Measurements from ENCODE around the gene CHRNB4.
"Not testable (repeated sequence)": the region's sequence is repeated elsewhere in the genome, so short reads cannot be mapped to it uniquely, and the experiment has no call there.

The CHRNB4 gene

DNA sequence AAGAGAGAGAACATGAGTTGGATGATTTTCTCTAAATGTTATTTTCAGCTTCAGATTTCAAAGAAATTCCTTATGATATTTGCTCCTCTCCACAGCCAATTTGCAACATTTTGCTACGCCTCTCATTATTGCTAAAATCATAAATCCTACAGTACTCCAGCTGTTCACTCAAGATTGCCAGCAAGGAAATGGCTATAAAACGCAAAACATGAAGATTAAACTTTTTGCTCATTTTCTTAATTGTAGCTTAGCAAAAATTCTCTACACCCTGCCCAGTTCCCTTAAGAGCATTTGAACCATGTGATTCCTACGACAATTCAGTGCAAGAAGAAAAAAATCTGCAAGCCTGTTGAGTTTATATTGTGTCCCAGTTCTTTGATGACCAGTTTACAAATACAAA, 27.0 kb downstream of the CHRNB4 start:
- DNase-seq = no peak

DNA sequence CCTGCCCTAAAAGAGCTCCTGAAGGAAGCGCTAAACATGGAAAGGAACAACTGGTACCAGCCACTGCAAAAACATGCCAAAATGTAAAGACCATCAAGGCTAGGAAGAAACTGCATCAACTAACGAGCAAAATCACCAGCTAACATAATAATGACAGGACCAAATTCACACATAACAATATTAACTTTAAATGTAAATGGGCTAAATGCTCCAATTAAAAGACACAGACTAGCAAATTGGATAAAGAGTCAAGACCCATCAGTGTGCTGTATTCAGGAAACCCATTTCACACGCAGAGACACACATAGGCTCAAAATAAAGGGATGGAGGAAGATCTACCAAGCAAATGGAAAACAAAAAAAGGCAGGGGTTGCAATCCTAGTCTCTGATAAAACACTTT, 31.5 kb downstream of the CHRNB4 start:
- not testable (repeated sequence) for DNase-seq

DNA sequence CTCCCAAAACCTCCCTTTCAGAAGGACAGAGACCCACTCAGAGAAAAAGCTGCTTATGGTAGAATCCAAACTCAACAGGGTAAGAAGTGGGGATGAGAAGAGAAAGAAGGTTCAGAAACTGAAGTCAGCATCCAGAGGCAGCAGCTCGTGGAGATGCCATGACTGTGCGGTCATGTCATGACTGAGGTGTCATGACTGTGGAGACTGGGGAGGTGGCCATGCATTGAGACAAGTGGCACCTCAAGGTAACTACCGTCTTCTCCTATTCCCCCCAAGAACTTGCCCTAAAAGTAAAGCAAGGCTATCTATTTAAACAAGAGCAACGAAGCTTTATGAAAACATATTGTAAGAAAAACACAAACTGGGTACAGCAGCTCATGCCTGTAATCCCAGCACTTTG, 35.3 kb downstream of the CHRNB4 start:
- DNase-seq = no peak

DNA sequence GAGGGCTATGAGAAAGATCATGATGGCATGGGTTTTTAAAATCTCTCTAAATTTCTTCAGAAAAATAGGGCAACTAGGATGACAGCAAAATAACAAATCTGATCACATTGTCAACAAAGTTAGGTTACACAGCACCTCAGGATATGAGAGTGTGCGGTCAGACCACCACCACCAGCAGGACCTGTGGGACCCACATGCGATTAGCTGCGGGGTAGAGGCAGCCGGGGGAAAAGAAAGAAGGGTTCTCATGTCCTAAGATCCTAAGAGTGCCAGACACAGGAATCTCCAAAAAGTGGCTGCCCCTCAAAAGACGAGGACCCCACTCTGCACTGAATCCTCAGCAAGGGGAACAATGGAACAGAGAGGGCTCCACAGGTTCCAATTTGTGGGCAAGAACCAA, 35.8 kb downstream of the CHRNB4 start:
- DNase-seq = no peak

DNA sequence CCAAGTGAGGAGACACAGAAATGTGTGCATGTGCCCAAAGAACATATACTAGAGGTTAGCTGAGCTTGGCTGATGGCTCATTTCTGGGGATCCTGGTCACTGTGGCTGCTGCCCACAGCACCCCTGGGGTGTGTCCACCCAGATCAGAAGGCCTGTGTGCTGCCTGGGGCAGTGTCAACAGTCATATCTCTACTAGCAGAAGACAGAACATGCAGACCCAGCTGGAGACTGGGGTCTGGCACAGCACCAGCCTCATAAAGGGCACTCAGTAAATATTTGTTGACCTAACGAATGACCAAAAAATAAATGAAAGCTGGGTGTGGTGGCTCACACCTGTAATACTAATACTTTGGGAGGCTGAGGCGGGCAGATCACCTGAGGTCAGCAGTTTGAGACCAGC, 36.6 kb downstream of the CHRNB4 start:
- no peak for DNase-seq

DNA sequence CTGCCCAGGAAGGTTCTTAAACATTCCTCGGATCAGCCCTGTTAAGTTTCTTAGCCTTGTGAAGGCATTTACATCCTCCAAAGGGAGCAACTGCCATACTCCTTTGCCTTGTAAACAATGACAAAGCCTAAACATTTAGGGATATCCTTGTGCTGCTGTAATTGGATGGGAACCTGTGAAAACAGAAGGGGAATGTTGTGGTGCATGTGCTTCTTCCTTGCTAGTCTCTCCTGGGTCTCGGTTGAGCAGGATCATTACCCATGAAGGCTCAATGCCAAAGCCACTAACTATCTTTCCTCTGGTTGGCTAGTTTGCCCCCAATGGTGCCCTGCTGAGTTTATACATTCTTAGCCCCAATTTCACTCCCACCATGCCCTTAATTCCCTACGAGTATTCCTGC, 37.5 kb downstream of the CHRNB4 start:
- DNase-seq = no peak

DNA sequence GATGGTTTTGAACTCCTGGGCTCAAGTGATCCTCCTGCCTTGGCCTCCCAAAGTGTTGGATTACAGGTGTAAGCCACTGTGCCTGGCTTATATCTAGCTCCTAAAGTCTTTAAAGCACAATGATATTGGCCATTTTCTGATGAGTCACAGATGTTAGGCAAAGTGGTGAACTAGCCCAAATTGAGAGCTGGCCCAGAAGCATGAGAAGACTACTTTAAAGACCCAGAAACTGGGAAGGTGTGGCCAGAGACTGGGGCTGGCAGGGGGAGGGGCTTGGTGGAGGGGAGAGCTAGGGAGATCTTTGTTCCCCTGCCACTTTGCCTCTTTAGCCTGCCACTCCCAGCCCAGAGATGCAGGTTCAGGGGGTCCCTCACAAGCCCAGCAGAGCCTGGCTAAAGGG, 41.8 kb downstream of the CHRNB4 start:
- DNase-seq = no peak

DNA sequence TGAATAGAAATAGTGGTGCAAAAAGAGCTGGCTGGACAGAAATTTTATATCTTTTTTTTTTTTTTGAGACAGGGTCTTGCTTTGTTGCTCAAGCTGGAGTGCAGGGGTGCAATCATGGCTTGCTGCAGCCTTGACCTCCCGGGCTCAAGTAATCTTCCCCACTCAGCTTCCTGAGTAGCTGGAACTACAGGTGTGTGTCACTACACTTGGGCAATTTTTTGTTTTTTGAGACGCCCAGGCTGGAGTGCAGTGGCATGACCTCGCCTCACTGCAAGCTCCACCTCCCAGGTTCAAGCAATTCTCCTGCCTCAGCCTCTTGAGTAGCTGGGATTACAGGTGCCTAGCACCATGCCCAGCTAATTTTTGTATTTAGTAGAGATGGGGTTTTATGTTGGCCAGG, 42.7 kb downstream of the CHRNB4 start:
- no peak for DNase-seq

DNA sequence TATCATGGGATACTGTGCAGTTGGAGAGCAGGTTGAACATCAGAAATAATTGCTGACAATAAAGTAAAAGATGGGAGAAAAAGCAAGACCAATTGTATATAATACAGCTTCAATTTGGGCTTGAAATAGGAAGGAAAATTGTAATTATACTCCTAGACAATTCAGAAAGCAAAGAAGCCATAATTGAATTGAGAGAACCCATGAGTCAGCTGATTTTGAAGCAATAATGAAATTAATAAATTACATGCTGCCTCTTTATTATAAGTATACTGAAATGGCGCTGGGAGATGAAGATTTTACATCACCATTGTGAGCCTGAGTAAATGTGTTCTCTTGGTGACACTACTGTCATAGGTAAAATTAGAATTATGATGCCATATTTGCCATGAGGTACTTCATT, 43.4 kb downstream of the CHRNB4 start:
- no peak for DNase-seq

DNA sequence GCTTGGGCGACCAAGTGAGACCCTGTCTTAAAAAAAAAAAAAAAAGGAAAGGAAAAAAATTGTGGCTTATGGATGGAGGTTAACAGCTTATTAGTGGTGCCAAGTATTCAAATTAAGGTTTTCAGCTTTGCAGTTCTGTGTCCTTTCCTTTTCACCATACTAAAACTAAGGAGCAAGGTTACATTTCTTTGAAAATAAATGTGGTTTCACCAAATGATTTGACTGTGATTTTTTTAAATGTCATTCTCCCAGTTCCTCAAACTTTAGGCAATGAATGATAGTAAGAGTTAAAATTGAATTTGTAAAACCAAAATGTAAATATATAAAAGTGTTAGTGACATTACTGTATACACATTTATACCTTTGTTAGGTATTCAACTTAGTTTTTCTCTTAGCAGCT, 66.1 kb downstream of the CHRNB4 start:
- no peak for DNase-seq
